Aorta (tissue), 5 donors: Measurements from ENCODE around the gene RPTOR. TPM values are rescaled to one million over a fixed set of nuclear protein-coding genes. Genes with fewer than 3 reads are reported as not detected.
A peak's percentile ranks its signal among the peaks of the same experiment; 100 is the strongest.

Experiments used
- ATAC-seq: fragments of 200-7000 bp; cut with Tn5 transposase; one replicate; pipeline ENCODE4 v1.9.1; 2022; ENCODE audit warnings: moderate library complexity; ENCODE audit not compliant: low FRiP score
- DNase-seq, 2 donors: peaks; one replicate each; pipeline ENCODE4 v3.0.0-alpha.2; 2020
- H3K27ac ChIP-seq, 2 donors: one replicate each; pipeline ENCODE4 v1.5.1; 2013; ENCODE audit warnings: low read length in 2 of 2, mild to moderate bottlenecking in 2 of 2, moderate library complexity in 2 of 2, control low read depth in 1 of 2, inconsistent platforms in 1 of 2, low read depth in 1 of 2
- H3K27me3 ChIP-seq, 2 donors: one replicate each; pipeline ENCODE4 v1.6.1; 2013; ENCODE audit warnings: control low read depth in 1 of 2, low read length in 1 of 2, mild to moderate bottlenecking in 1 of 2, moderate library complexity in 1 of 2; ENCODE audit not compliant: insufficient read depth in 2 of 2, control insufficient read depth in 1 of 2
- H3K36me3 ChIP-seq, 2 donors: one replicate each; pipeline ENCODE4 v1.6.1; 2013; ENCODE audit warnings: control low read depth in 1 of 2, low read length in 1 of 2, mild to moderate bottlenecking in 1 of 2; ENCODE audit not compliant: insufficient read depth in 2 of 2, control insufficient read depth in 1 of 2
- H3K4me1 ChIP-seq, 2 donors: one replicate each; pipeline ENCODE4 v1.6.1; 2013; ENCODE audit warnings: low read length in 2 of 2, control low read depth in 1 of 2, mild to moderate bottlenecking in 1 of 2, moderate library complexity in 1 of 2; ENCODE audit not compliant: insufficient read depth in 2 of 2, control insufficient read depth in 1 of 2
- H3K4me3 ChIP-seq, 2 donors: one replicate each; pipeline ENCODE4 v1.5.1; 2013; ENCODE audit warnings: low read length in 2 of 2, control low read depth in 1 of 2, mild to moderate bottlenecking in 1 of 2
- H3K9me3 ChIP-seq: one replicate; pipeline ENCODE4 v1.6.1; 2013; ENCODE audit warnings: mild to moderate bottlenecking, low read length; ENCODE audit not compliant: control insufficient read depth
- WGBS, 2 donors: extraction: QIAGEN DNeasy Blood & Tissue Kit; methylation state at CpG; one replicate each; pipeline ENCODE4 v1.1.7; 2013; 5-methylcytosine and 5-hydroxymethylcytosine counted together
- intact Hi-C, 2 donors: fragments of 100-400 bp; cut with DNase I; formaldehyde crosslinking; loops; one replicate each; pipeline versions ENCODE4 v1.14.2 to v1.15.0; 2022
- polyA plus RNA-seq, 2 donors: library from polyadenylated mRNA; stranded (reverse); fragments of 200-250 nt; gene quantifications; one replicate each; pipeline ENCODE4 v1.2.3, GENCODE V29; 2013
- total RNA-seq, 2 donors: library from RNA; stranded (reverse); fragmentation: NEBNext Ultra II Directional; extraction: Animal tissue kit (Norgen Biotek cat#: 25700); gene quantifications; one replicate each; pipeline ENCODE4 v1.2.1, GENCODE V29; 2021
- donor health status: healthy with polysubstance abuse.
- donor health status: Bipolar disorder and iron deficiency.
- donor health status: DM: no; HTN: no; CAD: no.
- donor health status: DM: no; HTN: no; CAD: no.
- donor health status: DM: yes; HTN: yes; CAD: no.

RPTOR gene
- total and polyA plus RNA-seq, 4 donors, result 2.1 to 31.4 (median 18.6) TPM

DNA sequence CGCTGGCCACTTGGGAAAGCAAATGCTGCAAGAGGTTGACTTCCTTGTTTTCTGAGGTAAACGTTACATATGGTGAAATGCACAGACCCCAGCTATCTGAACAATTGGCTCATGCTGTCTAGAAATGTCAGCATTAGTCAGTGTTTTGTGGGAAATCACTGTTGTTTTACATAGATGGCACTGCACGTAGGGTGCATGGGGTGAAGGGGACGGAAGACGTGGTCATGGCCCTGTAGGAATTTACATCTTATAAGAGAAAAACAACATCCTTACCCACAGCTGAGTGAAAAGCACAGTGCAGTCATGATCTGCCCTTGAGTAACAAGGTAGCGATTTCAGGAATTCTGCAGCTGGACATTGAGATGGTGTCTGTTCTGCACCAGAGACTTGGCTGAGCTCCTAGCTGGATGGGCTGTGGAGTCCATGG lies 15.2 kb downstream of the RPTOR start:
- no peak overlapping the region for H3K27ac ChIP-seq
- no peaks in the 10 kb centered on the region for H3K9me3 ChIP-seq
- no peaks in the 10 kb centered on the region for H3K27me3 ChIP-seq
- no peaks in the 10 kb centered on the region for H3K4me1 ChIP-seq
- ATAC-seq (no peak), DNase-seq (no peak)
- H3K4me3 ChIP-seq, result no peak overlapping the region
- intact Hi-C loops, result no loop called here
- WGBS, 2 donors, result 77 to 81% methylated on average over 6 of the region's 6 CpGs
- H3K36me3 ChIP-seq, result no peaks in the 10 kb centered on the region

DNA sequence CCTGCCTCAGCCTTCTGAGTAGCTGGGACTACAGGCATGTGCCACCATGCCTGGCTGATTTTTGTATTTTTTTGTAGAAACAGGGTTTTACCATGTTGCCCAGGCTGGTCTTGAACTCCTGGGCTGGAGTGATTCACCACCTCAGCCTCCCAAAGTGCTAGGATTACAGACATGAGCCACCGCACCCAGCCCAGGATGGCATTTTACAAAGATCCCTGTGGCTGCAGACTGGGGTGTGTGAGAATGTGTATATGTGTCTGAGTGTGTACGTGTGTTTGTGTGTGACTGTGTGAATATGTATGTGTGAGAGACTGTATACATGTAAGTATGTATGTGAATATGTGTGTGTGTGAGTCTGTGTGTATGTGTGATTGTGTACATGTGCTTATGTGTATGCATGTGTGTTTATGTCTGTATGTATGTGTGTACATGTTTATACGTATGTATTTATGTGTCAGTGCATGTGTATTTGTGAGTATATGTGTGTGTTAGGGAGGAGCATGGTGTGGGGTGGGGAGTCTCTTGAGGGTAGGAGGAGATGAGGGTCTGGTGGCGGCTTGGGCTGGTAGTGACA lies 17.0 kb downstream of the RPTOR start:
- WGBS, 2 donors, result 95 to 97% methylated on average over 4 of the region's 4 CpGs
- no peaks in the 10 kb centered on the region for H3K4me1 ChIP-seq
- H3K27me3 ChIP-seq, result no peaks in the 10 kb centered on the region
- no peak overlapping the region for H3K27ac ChIP-seq
- ATAC-seq (no peak), DNase-seq (peak in 1 of 2 donors; percentile 15)
- no peaks in the 10 kb centered on the region for H3K9me3 ChIP-seq
- no peaks in the 10 kb centered on the region for H3K36me3 ChIP-seq
- intact Hi-C loops, result no loop called here
- no peak overlapping the region for H3K4me3 ChIP-seq

DNA sequence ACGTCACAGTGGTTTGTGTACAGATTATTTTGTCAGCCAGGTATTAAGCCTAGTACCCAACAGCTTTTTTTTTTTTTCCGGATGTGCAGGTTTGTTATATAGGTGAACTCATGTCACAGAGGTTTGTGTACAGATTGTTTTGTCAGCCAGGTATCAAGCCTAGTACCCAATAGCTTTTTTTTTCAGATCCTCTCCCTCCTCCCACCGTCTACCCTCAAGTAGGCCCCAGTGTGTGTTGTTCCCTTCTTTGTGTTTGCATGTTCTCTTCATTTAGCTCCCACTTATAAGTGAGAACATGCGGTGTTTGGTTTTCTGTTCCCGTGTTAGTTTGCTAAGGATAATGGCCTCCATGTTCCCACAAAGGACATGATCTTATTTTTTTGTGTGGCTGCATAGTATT lies 19.9 kb downstream of the RPTOR start:
- no peak overlapping the region for H3K4me3 ChIP-seq
- 84 to 89% methylated on average over 5 of the region's 5 CpGs for WGBS, 2 donors

DNA sequence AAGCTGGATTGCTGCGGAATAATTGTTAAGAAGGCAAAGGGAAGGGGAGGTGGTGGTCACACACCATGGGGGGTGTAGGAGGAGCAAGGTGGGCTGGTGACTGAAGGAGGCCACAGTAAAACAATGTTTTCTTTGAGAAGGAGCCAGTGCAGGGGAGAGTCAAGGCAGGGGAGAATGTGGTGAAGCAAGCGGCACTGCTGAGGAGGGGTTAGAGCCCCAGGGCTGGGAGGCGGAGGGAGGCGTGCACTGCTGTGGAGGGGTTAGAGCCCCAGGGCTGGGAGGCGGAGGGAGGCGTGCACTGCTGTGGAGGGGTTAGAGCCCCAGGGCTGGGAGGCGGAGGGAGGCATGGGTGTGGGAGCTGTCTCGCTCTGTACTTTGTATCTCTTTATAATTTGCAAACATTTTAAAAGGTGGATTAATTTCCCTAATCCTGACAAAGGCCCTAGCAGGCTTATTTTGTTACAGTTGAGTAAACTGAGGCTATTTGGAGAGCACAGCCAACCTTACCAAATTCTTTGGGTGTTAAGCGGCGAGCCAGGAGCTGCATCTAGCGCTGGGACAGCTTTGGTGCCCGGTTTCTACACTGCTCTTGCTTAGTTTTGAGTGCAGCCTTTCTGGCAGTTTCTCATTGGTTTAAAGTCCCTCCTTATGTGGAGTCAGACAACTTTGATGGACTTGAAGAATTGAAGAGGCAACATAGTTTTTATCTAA lies 20.9 kb downstream of the RPTOR start:
- Histone ChIP-seq H3K9me3 (no peaks in the 10 kb centered on the region), H3K27ac (no peak overlapping the region), H3K4me1 (no peaks in the 10 kb centered on the region), H3K36me3 (no peaks in the 10 kb centered on the region), H3K27me3 (no peaks in the 10 kb centered on the region), H3K4me3 (no peak overlapping the region)
- ATAC-seq (no peak), DNase-seq (no peak)
- 68 to 74% methylated on average over 12 of the region's 12 CpGs for WGBS, 2 donors
- intact Hi-C loops, result no loop called here

More for the DNA sequence above, 19.9 kb downstream of the RPTOR start:
- no peaks in the 10 kb centered on the region for H3K4me1 ChIP-seq
- no peaks in the 10 kb centered on the region for H3K27me3 ChIP-seq
- DNase-seq (no peak), ATAC-seq (no peak)
- intact Hi-C loops, result no loop called here
- no peaks in the 10 kb centered on the region for H3K9me3 ChIP-seq
- H3K36me3 ChIP-seq, result no peaks in the 10 kb centered on the region
- H3K27ac ChIP-seq, result no peak overlapping the region

DNA sequence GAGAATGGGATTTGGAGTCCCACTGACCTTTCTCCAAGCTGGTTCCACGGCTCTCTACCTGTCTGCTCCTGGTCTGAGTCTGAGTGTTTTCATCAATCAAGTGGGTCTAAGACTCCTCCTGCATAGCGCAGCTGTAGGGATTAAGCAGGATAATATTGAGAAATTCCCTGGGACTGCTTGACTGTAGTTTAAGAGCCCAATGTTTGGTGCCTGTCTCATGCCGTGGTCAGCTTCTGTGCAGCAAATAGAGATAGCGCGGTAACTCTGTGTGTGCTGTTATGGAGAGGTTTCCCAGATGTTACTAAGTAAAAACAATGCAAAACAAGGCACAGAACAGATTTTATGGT lies 21.4 kb downstream of the RPTOR start:
- 84 to 90% methylated on average over 5 of the region's 5 CpGs for WGBS, 2 donors
- H3K36me3 ChIP-seq, result no peaks in the 10 kb centered on the region
- no peaks in the 10 kb centered on the region for H3K4me1 ChIP-seq
- H3K4me3 ChIP-seq, result no peak overlapping the region
- intact Hi-C loops, result no loop called here
- H3K27me3 ChIP-seq, result no peaks in the 10 kb centered on the region
- no peak for ATAC-seq
- H3K9me3 ChIP-seq, result no peaks in the 10 kb centered on the region
- no peak for DNase-seq
- no peak overlapping the region for H3K27ac ChIP-seq

DNA sequence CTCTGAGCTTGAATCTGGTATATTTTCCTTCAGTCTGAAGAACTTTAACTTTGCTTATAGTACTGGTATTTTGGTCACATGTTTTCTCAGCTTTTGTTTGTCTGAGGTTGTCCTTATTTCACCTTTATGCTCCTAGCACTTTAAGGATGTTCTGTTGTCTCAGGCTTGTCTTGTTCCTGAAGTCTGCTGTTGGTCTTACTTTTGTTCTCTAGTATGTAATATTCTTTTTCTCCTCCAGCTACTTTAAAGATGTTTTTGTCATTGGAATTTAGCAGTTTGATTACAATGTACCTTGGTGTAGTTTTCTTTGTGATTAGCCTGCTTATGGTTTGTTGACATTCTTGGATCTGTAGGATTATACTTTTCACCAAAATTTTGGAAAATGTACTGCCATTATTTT lies 23.6 kb downstream of the RPTOR start:
- no peak overlapping the region for H3K27ac ChIP-seq
- intact Hi-C loops, result no loop called here
- H3K4me1 ChIP-seq, result no peaks in the 10 kb centered on the region
- ATAC-seq, result no peak
- H3K9me3 ChIP-seq, result no peaks in the 10 kb centered on the region
- no peak overlapping the region for H3K4me3 ChIP-seq
- DNase-seq, result no peak
- H3K27me3 ChIP-seq, result no peaks in the 10 kb centered on the region
- no peaks in the 10 kb centered on the region for H3K36me3 ChIP-seq

DNA sequence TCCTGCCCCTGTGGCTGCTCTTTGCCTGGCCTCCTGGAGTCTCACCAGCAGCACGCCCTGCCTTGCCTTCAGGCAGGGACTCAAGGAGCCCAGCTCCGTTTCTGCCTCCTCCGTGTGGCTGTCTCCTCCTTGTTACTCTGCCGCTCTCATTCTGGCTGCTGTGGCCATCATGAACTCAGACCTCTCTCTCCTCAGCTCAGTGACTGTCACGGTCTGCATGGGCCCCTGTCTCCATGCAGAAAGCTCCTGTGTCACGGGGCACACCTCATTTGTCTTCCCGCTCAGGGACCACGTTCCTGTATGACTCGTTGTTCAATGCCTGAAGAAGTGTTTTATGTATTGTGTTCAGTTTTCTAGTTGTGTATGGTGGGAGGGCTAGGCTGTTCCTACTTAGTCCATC lies 25.3 kb downstream of the RPTOR start:
- Histone ChIP-seq H3K9me3 (no peaks in the 10 kb centered on the region), H3K27ac (no peak overlapping the region), H3K27me3 (no peaks in the 10 kb centered on the region), H3K4me3 (no peak overlapping the region), H3K36me3 (no peaks in the 10 kb centered on the region), H3K4me1 (no peaks in the 10 kb centered on the region)
- intact Hi-C loops, result loop anchor here in 1 of 2 donors (10.0 kb wide), 1 partner anchor 415 kb away; no protein-coding TSS in a partner anchor
- no peak for ATAC-seq
- no peak for DNase-seq
- WGBS, 2 donors, result 75 to 76% methylated on average over 9 of the region's 9 CpGs

DNA sequence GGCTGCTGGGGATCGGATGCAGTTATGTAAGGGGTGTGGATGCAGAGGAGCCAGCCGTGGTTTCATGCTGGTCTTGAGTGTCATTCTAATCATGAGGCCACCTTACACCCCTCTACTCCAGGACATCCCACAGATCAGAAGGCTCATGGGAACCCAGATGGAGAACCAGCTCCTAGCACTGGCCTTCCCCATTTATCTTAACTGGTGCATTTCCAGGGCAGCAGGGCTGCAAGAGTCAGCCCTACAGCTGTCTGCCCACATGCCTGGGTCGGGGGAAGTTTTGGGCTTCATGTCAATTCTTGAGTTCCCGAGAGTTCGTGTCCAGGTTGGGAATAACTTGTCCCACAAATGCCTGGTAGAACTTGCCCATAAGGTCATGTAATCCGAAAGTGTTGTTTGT lies 29.1 kb downstream of the RPTOR start:
- Histone ChIP-seq H3K36me3 (no peaks in the 10 kb centered on the region), H3K4me1 (no peaks in the 10 kb centered on the region), H3K27me3 (no peaks in the 10 kb centered on the region), H3K27ac (no peak overlapping the region), H3K9me3 (no peaks in the 10 kb centered on the region), H3K4me3 (no peak overlapping the region)
- DNase-seq (no peak), ATAC-seq (no peak)
- intact Hi-C loops, result loop anchor here (2.0 to 10.0 kb wide), 2 partner anchors 143 to 411 kb away; no protein-coding TSS in a partner anchor
- 80 to 81% methylated on average over 6 of the region's 6 CpGs for WGBS, 2 donors

DNA sequence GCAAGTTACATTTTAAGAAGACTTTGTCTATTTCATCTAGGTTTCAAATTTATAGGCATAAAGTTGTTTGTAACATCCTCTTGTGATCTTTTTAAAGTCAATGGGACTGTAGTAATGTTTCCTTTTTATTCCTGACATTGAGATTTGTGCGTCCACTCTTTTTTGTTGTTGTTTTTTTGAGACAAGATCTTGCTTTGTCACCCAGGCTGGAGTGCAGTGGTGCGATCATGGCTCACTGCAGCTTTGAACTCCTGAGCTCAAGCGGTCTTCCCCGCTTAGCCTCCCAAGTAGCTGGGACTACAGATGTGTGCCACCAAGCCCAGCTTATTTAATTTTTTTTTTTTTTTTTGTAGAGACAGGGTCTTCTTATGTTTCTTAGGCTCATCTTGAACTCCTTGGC lies 29.9 kb downstream of the RPTOR start:
- ATAC-seq, result no peak
- H3K4me1 ChIP-seq, result no peaks in the 10 kb centered on the region
- no peak for DNase-seq
- intact Hi-C loops, result loop anchor here (2.0 to 10.0 kb wide), 2 partner anchors 144 to 410 kb away; no protein-coding TSS in a partner anchor
- no peak overlapping the region for H3K4me3 ChIP-seq
- no peaks in the 10 kb centered on the region for H3K27me3 ChIP-seq
- H3K9me3 ChIP-seq, result no peaks in the 10 kb centered on the region
- H3K27ac ChIP-seq, result no peak overlapping the region
- H3K36me3 ChIP-seq, result no peaks in the 10 kb centered on the region
- WGBS, 2 donors, result 71 to 75% methylated on average over 4 of the region's 4 CpGs
